ENCODE data around the gene IRGQ. TPM values are rescaled to one million over a fixed set of nuclear protein-coding genes. Genes with fewer than 3 reads are reported as not detected.

Gene IRGQ
- total RNA-seq, 2 experiments from 2014 or later: 11.2 to 14.0 TPM

GRCh38 chr19:43563816-43564457 is 32.0 kb downstream of the IRGQ start:
- Mint-ChIP-seq H3K4me3 (no peak overlapping the region), H3K27me3 (ENCODE audit: low read depth) (no peaks in the 10 kb centered on the region), H3K9me3 (ENCODE audit: insufficient read depth) (no peaks in the 10 kb centered on the region), H3K27ac (peak overlapping the region; percentile 97), H3K36me3 (ENCODE audit: low read depth) (peaks cover 38% of the 10 kb centered on the region), H3K4me1 (ENCODE audit: low read depth) (peaks cover 43% of the 10 kb centered on the region)
- ChIA-PET POLR2A (interaction anchor here (1.0 kb wide), 2 partner anchors 9 to 11 kb away, joined by 3 to 4 read pairs; partner anchors contain the start of genes PINLYP and XRCC1), CTCF (interaction anchor here (0.9 to 12.8 kb wide), 4 partner anchors 10 to 31 kb away, joined by 3 to 239 read pairs (median 22); partner anchors contain the start of genes IRGQ, XRCC1 and ZNF576)
- ATAC-seq: no peak
- DNase-seq: no peak

- no peaks in the 10 kb centered on the region for H3K9me3 Mint-ChIP-seq (ENCODE audit: insufficient read depth)
- ATAC-seq (peak; percentile 92), DNase-seq (peak; percentile 87)
- no peaks in the 10 kb centered on the region for H3K27me3 Mint-ChIP-seq (ENCODE audit: low read depth)
- peak overlapping the region; percentile 46 for H3K4me3 Mint-ChIP-seq
- CTCF ChIA-PET: interaction anchor here (3.4 to 12.8 kb wide), 3 partner anchors 8 to 32 kb away, joined by 13 to 239 read pairs (median 30); partner anchors contain the start of genes IRGQ and ZNF576
- H3K4me1 Mint-ChIP-seq (ENCODE audit: low read depth): peaks cover 43% of the 10 kb centered on the region
- peak overlapping the region; percentile 97 for H3K27ac Mint-ChIP-seq
- H3K36me3 Mint-ChIP-seq (ENCODE audit: low read depth): peaks cover 39% of the 10 kb centered on the region
- POLR2A ChIA-PET: interaction anchor here (0.6 to 1.0 kb wide), 2 partner anchors 20 to 32 kb away, joined by 3 read pairs; no protein-coding TSS in a partner anchor
These were observed 33.2 kb downstream of the IRGQ start for GRCh38 chr19:43562698-43563241.

- H3K27me3 Mint-ChIP-seq (ENCODE audit: low read depth): no peaks in the 10 kb centered on the region
- POLR2A ChIA-PET: interaction anchor here (0.6 to 1.0 kb wide), 2 partner anchors 21 to 32 kb away, joined by 3 read pairs; no protein-coding TSS in a partner anchor
- DNase-seq (no peak), ATAC-seq (peak; percentile 3)
- H3K9me3 Mint-ChIP-seq (ENCODE audit: insufficient read depth): no peaks in the 10 kb centered on the region
- peaks cover 43% of the 10 kb centered on the region for H3K4me1 Mint-ChIP-seq (ENCODE audit: low read depth)
- peaks cover 42% of the 10 kb centered on the region for H3K36me3 Mint-ChIP-seq (ENCODE audit: low read depth)
- H3K4me3 Mint-ChIP-seq: peak overlapping the region; percentile 46
- H3K27ac Mint-ChIP-seq: peak overlapping the region; percentile 97
- CTCF ChIA-PET: interaction anchor here (4.4 to 12.8 kb wide), 2 partner anchors 8 to 33 kb away, joined by 30 to 239 read pairs; partner anchors contain the start of genes IRGQ and ZNF576
These were observed 33.7 kb downstream of the IRGQ start for GRCh38 chr19:43562226-43562697.

GRCh38 chr19:43561139-43561970 is 34.6 kb downstream of the IRGQ start:
- ATAC-seq (no peak), DNase-seq (no peak)
- Mint-ChIP-seq H3K27me3 (ENCODE audit: low read depth) (no peaks in the 10 kb centered on the region), H3K9me3 (ENCODE audit: insufficient read depth) (no peaks in the 10 kb centered on the region), H3K4me3 (no peak overlapping the region), H3K36me3 (ENCODE audit: low read depth) (peaks cover 41% of the 10 kb centered on the region), H3K4me1 (ENCODE audit: low read depth) (peaks cover 41% of the 10 kb centered on the region), H3K27ac (peak overlapping the region; percentile 97)
- CTCF ChIA-PET: interaction anchor here (0.8 to 12.8 kb wide), 4 partner anchors 7 to 34 kb away, joined by 3 to 239 read pairs (median 18); partner anchors contain the start of genes IRGQ and ZNF576
- POLR2A ChIA-PET: interaction anchor here (0.7 kb wide), 1 partner anchor 35 kb away, joined by 4 read pairs; the partner anchor contains the start of genes IRGQ and ZNF576

GRCh38 chr19:43560687-43561086 is 35.2 kb downstream of the IRGQ start:
- Mint-ChIP-seq H3K4me1 (ENCODE audit: low read depth) (peaks cover 41% of the 10 kb centered on the region), H3K36me3 (ENCODE audit: low read depth) (peaks cover 41% of the 10 kb centered on the region), H3K9me3 (ENCODE audit: insufficient read depth) (no peaks in the 10 kb centered on the region), H3K27me3 (ENCODE audit: low read depth) (no peaks in the 10 kb centered on the region), H3K27ac (peak overlapping the region; percentile 97), H3K4me3 (no peak overlapping the region)
- POLR2A ChIA-PET: interaction anchor here (0.7 kb wide), 1 partner anchor 36 kb away, joined by 4 read pairs; the partner anchor contains the start of genes IRGQ and ZNF576
- CTCF ChIA-PET: interaction anchor here (1.6 to 12.8 kb wide), 2 partner anchors 11 to 34 kb away, joined by 6 to 239 read pairs; partner anchors contain the start of genes IRGQ and ZNF576
- DNase-seq: no peak
- no peak for ATAC-seq

GRCh38 chr19:43555185-43555770 is 40.7 kb downstream of the IRGQ start:
- Mint-ChIP-seq H3K4me1 (ENCODE audit: low read depth) (peaks cover 8% of the 10 kb centered on the region), H3K4me3 (no peak overlapping the region), H3K27ac (peak overlapping the region; percentile 6), H3K27me3 (ENCODE audit: low read depth) (no peaks in the 10 kb centered on the region), H3K9me3 (ENCODE audit: insufficient read depth) (no peaks in the 10 kb centered on the region), H3K36me3 (ENCODE audit: low read depth) (peaks cover 43% of the 10 kb centered on the region)
- ChIA-PET POLR2A (interaction anchor here (0.6 to 2.2 kb wide), 8 partner anchors 9 to 39 kb away, joined by 3 to 20 read pairs (median 4); partner anchors contain the start of genes IRGQ and ZNF575), CTCF (interaction anchor here (0.6 to 12.8 kb wide), 39 partner anchors 9 to 225 kb away, joined by 3 to 239 read pairs (median 6); partner anchors contain the start of genes ETHE1, IRGQ, PINLYP and XRCC1)
- peak; percentile 95 for ATAC-seq
- peak; percentile 91 for DNase-seq

GRCh38 chr19:43554317-43554895 is 41.5 kb downstream of the IRGQ start:
- no peak for DNase-seq
- ATAC-seq: no peak
- Mint-ChIP-seq H3K9me3 (ENCODE audit: insufficient read depth) (no peaks in the 10 kb centered on the region), H3K27me3 (ENCODE audit: low read depth) (no peaks in the 10 kb centered on the region), H3K4me1 (ENCODE audit: low read depth) (peaks cover 8% of the 10 kb centered on the region), H3K27ac (no peak overlapping the region), H3K36me3 (ENCODE audit: low read depth) (peaks cover 41% of the 10 kb centered on the region), H3K4me3 (no peak overlapping the region)
- ChIA-PET CTCF (interaction anchor here (0.6 to 12.8 kb wide), 36 partner anchors 8 to 263 kb away, joined by 3 to 239 read pairs (median 6); partner anchors contain the start of genes ETHE1, IRGQ, PINLYP and XRCC1), POLR2A (interaction anchor here (0.7 to 2.2 kb wide), 7 partner anchors 10 to 40 kb away, joined by 3 to 20 read pairs (median 5); partner anchors contain the start of genes IRGQ and ZNF575)

- ChIA-PET POLR2A (interaction anchor here (1.2 kb wide), 1 partner anchor 41 kb away, joined by 9 read pairs; no protein-coding TSS in a partner anchor), CTCF (interaction anchor here (0.9 to 12.8 kb wide), 9 partner anchors 8 to 41 kb away, joined by 3 to 239 read pairs (median 14); partner anchors contain the start of genes ETHE1, IRGQ, XRCC1 and ZNF576)
- DNase-seq (no peak), ATAC-seq (no peak)
- H3K27ac Mint-ChIP-seq: no peak overlapping the region
- H3K27me3 Mint-ChIP-seq (ENCODE audit: low read depth): no peaks in the 10 kb centered on the region
- no peaks in the 10 kb centered on the region for H3K9me3 Mint-ChIP-seq (ENCODE audit: insufficient read depth)
- H3K4me1 Mint-ChIP-seq (ENCODE audit: low read depth): peaks cover 8% of the 10 kb centered on the region
- no peak overlapping the region for H3K4me3 Mint-ChIP-seq
- H3K36me3 Mint-ChIP-seq (ENCODE audit: low read depth): peaks cover 43% of the 10 kb centered on the region
These were observed 42.3 kb downstream of the IRGQ start for GRCh38 chr19:43553656-43554055.

- CTCF ChIA-PET: interaction anchor here (4.1 to 12.8 kb wide), 2 partner anchors 11 to 42 kb away, joined by 30 to 239 read pairs; partner anchors contain the start of genes IRGQ and ZNF576
- Mint-ChIP-seq H3K4me1 (ENCODE audit: low read depth) (peaks cover 8% of the 10 kb centered on the region), H3K4me3 (no peak overlapping the region), H3K27me3 (ENCODE audit: low read depth) (no peaks in the 10 kb centered on the region), H3K9me3 (ENCODE audit: insufficient read depth) (no peaks in the 10 kb centered on the region), H3K36me3 (ENCODE audit: low read depth) (peaks cover 46% of the 10 kb centered on the region), H3K27ac (no peak overlapping the region)
- POLR2A ChIA-PET: no interaction called here
- ATAC-seq: no peak
- no peak for DNase-seq
These were observed 43.3 kb downstream of the IRGQ start for GRCh38 chr19:43552616-43553015.

- ATAC-seq (no peak), DNase-seq (no peak)
- CTCF ChIA-PET: interaction anchor here (0.8 to 12.8 kb wide), 3 partner anchors 12 to 193 kb away, joined by 3 to 239 read pairs (median 30); partner anchors contain the start of genes IRGQ and ZNF576
- no peak overlapping the region for H3K27ac Mint-ChIP-seq
- peaks cover 43% of the 10 kb centered on the region for H3K36me3 Mint-ChIP-seq (ENCODE audit: low read depth)
- no peak overlapping the region for H3K4me3 Mint-ChIP-seq
- H3K4me1 Mint-ChIP-seq (ENCODE audit: low read depth): peaks cover 8% of the 10 kb centered on the region
- no peaks in the 10 kb centered on the region for H3K9me3 Mint-ChIP-seq (ENCODE audit: insufficient read depth)
- no peaks in the 10 kb centered on the region for H3K27me3 Mint-ChIP-seq (ENCODE audit: low read depth)
- POLR2A ChIA-PET: no interaction called here
These were observed 43.8 kb downstream of the IRGQ start for GRCh38 chr19:43552198-43552450.
